AG09309 (cell line): ENCODE measurements around the gene CORO1C.

Source experiments
- DNase-seq: peaks from one replicate; pipeline ENCODE4 v3.0.0-alpha.2; 2010; ENCODE audit warnings: low read depth
- H3K4me3 ChIP-seq: 2 replicates; pipeline ENCODE4 v1.5.1; 2011; ENCODE audit warnings: mild to moderate bottlenecking, low read depth, low read length, moderate library complexity; ENCODE audit not compliant: control insufficient read depth
- TF ChIP-seq, protein P1 (sequence below): IDR thresholded peaks from 2 replicates; pipeline ENCODE4 v1.5.1; 2011; ENCODE audit warnings: mild to moderate bottlenecking, low read depth, low read length, inconsistent platforms; ENCODE audit not compliant: insufficient read depth, control insufficient read depth; ENCODE audit errors: missing control alignments

Gene CORO1C

DNA sequence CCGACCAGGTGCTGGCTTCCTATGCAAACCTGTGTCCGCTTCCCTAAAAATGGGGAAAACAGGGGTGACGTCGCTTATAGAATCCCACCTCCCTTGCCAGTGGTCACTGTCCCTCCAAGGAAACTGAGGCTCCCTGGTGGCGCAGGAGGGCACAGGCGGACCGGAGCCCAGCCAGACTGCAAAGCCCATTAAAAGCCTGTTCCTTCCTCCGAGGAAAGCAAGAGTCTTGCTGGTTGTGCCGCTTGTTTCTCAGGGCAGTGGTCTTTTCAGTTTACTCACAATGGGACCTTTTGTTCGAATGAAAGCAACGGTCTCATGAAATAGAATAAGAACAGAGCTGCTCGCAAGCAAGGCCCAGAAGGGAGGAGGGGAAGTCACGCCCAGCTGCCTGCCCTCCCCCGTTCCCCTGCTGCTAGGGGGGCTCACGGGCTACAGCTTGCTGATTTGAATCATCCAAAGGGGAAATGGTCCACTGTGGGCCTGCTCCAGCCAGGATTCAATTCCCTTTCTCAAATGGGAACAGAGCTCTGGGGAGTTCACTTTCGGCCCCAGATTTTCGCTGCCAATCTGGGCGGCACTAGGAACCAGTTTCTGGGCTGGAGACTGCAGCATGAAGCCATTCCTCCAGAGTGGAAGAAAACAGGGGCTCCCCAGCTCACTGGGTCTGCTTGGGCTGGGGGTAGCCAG is 93.0 kb downstream of the CORO1C start:
- TF ChIP-seq, protein P1, sequence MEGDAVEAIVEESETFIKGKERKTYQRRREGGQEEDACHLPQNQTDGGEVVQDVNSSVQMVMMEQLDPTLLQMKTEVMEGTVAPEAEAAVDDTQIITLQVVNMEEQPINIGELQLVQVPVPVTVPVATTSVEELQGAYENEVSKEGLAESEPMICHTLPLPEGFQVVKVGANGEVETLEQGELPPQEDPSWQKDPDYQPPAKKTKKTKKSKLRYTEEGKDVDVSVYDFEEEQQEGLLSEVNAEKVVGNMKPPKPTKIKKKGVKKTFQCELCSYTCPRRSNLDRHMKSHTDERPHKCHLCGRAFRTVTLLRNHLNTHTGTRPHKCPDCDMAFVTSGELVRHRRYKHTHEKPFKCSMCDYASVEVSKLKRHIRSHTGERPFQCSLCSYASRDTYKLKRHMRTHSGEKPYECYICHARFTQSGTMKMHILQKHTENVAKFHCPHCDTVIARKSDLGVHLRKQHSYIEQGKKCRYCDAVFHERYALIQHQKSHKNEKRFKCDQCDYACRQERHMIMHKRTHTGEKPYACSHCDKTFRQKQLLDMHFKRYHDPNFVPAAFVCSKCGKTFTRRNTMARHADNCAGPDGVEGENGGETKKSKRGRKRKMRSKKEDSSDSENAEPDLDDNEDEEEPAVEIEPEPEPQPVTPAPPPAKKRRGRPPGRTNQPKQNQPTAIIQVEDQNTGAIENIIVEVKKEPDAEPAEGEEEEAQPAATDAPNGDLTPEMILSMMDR: no peak
- no peak for DNase-seq
- no peak overlapping the region for H3K4me3 ChIP-seq

DNA sequence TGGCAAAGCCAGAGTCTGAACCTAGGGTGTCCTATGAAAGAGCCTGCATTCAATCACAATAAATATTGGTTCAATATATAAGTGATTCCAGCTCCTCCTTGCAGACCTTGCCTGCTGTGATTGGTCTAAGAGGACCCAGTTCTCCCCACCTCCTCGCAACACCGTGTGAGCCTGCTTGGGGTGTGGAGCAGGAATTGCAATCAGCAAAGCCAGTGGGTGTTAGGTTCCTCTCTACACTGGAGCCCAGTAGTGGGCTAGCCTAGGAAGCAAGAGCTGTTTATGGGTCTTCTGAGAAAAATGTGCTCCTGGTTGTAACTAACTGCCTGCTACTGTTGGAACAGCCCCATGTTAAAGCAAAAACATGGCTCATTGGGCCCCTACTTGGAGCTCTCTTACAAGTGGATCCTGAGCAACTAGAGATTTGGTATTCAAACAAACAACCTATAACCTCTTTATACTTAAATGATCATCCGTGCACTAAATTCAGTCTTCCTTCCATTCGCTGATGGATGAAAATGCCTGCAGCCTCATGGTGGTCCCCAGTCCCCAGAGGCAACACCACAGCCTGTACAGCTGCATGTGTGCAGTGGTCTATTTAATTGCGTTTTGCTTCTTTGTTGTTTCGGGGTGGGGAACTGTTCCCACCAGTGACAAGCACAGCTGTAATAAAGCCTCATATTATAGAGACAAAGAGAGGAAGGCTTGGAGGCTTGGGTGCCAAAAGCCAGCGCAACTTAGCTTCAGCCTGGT is 93.9 kb downstream of the CORO1C start:
- TF ChIP-seq, protein P1: no peak
- DNase-seq: no peak
- H3K4me3 ChIP-seq: no peak overlapping the region

DNA sequence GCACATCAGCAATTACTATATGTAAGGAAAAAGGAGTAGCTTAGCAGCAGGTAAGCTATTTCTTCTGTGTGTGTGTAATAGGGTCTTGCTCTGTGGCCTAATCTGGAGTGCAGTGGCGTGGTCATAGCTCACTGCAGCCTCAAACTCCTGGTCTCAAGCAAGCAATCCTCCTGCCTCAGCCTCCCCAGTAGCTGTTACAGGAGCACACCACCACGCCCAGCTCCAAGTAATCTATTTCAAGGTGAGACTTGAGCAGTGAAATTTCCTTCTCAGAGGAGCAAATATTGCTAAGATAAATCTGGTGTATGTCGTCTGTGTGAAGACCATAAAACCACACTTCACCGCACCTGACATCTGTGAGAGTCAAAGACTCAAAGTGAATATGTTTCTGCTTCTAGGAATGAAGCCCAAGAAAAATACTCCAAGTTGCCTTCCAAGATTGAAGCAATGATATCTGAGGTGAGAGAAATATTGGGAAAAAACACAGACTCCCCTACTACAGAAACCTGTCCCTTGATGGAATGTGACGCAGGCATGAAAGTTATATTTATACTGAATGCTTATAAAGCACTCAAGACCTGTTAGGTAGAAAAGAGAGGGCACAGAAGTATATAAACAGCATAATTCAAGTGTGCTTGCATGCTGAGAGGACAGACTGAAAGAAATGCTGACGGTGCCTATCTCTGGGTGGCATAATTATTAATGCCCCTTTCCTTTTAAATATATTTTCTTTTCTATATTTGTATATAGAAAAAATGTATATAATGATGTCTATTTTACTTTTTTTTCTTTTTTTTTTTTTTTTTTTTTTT is 95.1 kb downstream of the CORO1C start:
- H3K4me3 ChIP-seq: no peak overlapping the region
- TF ChIP-seq, protein P1: no peak
- DNase-seq: no peak

DNA sequence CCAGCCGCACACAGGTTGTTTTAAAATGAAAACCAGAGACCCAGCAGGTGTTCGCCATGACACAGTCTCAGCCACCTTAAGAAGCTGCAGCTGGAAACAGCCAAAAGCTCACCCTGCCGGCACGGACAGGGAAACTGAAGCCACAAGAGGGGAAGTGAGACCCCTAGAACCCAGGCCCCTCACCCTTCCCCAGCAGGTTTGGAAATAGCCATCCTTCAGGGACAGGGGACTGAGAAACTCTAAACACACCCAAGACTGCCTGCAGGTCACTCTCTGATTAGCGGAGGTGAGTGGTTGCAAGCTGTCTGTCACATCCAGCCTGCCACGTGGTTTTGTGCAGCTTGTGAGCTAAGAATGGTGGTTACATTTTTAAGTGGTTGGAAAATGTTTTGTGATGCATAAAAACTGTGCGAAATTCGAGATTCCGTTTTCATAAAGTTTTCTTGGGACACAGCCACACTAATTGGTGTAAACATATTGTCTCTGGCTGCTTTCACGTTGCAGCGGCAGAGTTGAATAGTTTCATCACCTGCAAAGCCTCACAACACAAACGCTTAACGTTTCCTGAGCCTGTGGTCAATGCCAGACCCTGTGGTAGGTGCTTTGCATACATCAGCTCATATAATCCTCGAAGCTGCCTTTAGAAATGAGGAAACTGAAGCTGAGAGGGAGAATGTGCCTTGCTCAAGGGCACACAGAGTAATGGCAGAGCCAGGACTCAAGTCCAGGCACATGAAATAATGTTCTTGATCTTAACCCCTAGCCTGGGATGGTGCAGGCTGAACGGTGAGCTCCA is 95.9 kb downstream of the CORO1C start:
- TF ChIP-seq, protein P1: no peak
- DNase-seq: no peak
- no peak overlapping the region for H3K4me3 ChIP-seq

DNA sequence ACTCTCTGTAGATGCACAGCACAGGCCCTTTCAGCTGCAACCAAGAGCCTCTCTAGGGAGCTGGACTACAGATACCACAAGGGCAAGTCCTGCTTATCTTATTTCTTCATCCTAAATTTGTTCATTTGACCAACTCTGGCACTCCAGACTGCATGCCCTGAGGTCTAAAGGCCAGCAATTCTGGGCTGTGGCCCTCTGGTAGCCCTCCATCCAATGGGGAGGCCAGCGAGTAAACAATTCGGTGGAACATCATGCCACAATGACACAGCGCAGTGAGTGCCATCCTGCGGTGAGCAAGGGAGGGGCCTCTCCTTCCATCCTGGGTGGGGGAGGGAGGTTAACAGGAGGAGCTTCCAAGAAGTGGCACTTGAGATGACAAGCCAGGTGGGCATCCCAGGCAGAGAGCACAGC is 97.0 kb downstream of the CORO1C start:
- TF ChIP-seq, protein P1: no peak

More for the DNA sequence above, 97.0 kb downstream of the CORO1C start:
- no peak for DNase-seq
- H3K4me3 ChIP-seq: no peak overlapping the region
